IgD-negative memory B cell (primary cell): ENCODE measurements around the gene SPSB3. TPM values are rescaled to one million over a fixed set of nuclear protein-coding genes. Genes with fewer than 3 reads are reported as not detected.

ENCODE experiments used
- H3K27ac Mint-ChIP-seq, 3 donors: one replicate each; pipeline ENCODE4 v1.8.0; 2020 to 2022; ENCODE audit warnings: mild to moderate bottlenecking in 3 of 3, mixed read lengths in 3 of 3, moderate library complexity in 1 of 3
- H3K27me3 Mint-ChIP-seq: one replicate; pipeline ENCODE4 v1.8.0; 2021; ENCODE audit warnings: mixed read lengths
- H3K36me3 Mint-ChIP-seq: one replicate; pipeline ENCODE4 v1.8.0; 2020; ENCODE audit warnings: mild to moderate bottlenecking, mixed read lengths
- H3K4me1 Mint-ChIP-seq, 3 donors: one replicate each; pipeline ENCODE4 v1.8.0; 2020 to 2022; ENCODE audit warnings: mixed read lengths in 3 of 3, mild to moderate bottlenecking in 1 of 3
- H3K4me3 Mint-ChIP-seq, 4 donors: one replicate each; pipeline ENCODE4 v1.8.0; 2020 to 2022; ENCODE audit warnings: mild to moderate bottlenecking in 4 of 4, mixed read lengths in 4 of 4, moderate library complexity in 3 of 4
- H3K9me3 Mint-ChIP-seq, 3 donors: one replicate each; pipeline ENCODE4 v1.8.0; 2020 to 2021; ENCODE audit warnings: mixed read lengths in 3 of 3, mild to moderate bottlenecking in 1 of 3
- polyA plus RNA-seq: library from polyadenylated mRNA; unstranded; fragments of 300-500 nt; fragmentation: Illumina TruSeq; gene quantifications from one replicate; pipeline ENCODE4 v1.2.3, GENCODE V29; 2021

The SPSB3 gene
- polyA plus RNA-seq, 1 donor from 2014 or later = 55.2 TPM

- Mint-ChIP-seq H3K9me3 (no peaks in the 10 kb centered on the region), H3K4me1 (no peaks in the 10 kb centered on the region), H3K4me3 (no peak overlapping the region), H3K27me3 (no peaks in the 10 kb centered on the region), H3K36me3 (peaks cover 3% of the 10 kb centered on the region), H3K27ac (peak overlapping the region in 1 of 3 donors; percentile 84)
Observed at GRCh38 chr16:1761751-1762150, 20.6 kb downstream of the SPSB3 start.

DNA sequence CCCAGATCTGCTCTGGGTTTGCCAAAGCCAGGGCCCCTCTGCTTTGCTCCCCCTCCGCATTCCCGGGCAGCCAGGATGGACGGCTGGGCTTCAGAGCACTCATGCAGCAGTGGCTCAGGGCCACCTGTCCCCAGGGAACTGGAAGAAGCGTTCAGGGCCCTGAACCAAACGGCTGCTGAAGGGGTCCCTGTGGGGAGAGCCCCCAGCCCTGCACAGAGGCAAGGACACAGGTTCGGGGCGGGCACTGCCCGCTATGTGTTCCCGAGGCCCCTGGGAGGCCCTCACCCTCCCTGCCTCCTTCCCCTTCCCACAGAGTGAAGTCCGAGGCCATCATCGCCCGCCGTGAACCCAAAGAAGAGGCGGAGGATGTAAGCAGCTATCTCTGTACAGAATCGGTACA lies 21.5 kb downstream of the SPSB3 start:
- peak overlapping the region; percentile 25 to 35 (median 31) for H3K27ac Mint-ChIP-seq
- H3K36me3 Mint-ChIP-seq = peaks cover 3% of the 10 kb centered on the region
- no peaks in the 10 kb centered on the region for H3K27me3 Mint-ChIP-seq
- no peaks in the 10 kb centered on the region for H3K9me3 Mint-ChIP-seq
- no peaks in the 10 kb centered on the region for H3K4me1 Mint-ChIP-seq
- no peak overlapping the region for H3K4me3 Mint-ChIP-seq

GRCh38 chr16:1759511-1759910 lies 22.9 kb downstream of the SPSB3 start:
- no peak overlapping the region for H3K27ac Mint-ChIP-seq
- H3K27me3 Mint-ChIP-seq = no peaks in the 10 kb centered on the region
- no peak overlapping the region for H3K4me3 Mint-ChIP-seq
- H3K9me3 Mint-ChIP-seq = no peaks in the 10 kb centered on the region
- H3K4me1 Mint-ChIP-seq = no peaks in the 10 kb centered on the region
- peaks cover 2% of the 10 kb centered on the region for H3K36me3 Mint-ChIP-seq

DNA sequence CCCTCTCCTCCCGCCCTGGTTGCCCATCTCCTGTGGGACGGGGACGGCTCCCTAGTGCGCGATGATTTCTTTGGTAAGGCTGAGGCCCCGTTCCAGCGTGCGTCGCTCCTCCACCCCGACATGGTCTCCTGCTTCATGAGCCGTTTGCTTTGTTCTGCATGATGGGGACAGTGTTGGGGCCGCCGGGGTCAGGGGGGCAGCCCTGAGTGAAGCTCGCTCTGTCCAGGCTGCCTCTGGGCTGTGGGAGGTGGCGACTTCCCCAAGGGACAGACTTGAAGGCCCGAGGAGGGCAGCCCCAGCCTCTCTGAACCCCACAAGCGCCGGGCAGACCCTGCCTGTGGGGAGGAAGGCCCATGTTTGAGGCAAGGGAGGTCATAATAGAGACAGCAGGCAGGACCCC lies 23.4 kb downstream of the SPSB3 start:
- no peaks in the 10 kb centered on the region for H3K27me3 Mint-ChIP-seq
- peaks cover 2% of the 10 kb centered on the region for H3K36me3 Mint-ChIP-seq
- H3K4me3 Mint-ChIP-seq = peak overlapping the region in 1 of 4 donors; percentile 51
- no peak overlapping the region for H3K27ac Mint-ChIP-seq
- H3K9me3 Mint-ChIP-seq = no peaks in the 10 kb centered on the region
- no peaks in the 10 kb centered on the region for H3K4me1 Mint-ChIP-seq

GRCh38 chr16:1757714-1758461 lies 24.5 kb downstream of the SPSB3 start:
- Mint-ChIP-seq H3K27ac (peak overlapping the region in 1 of 3 donors; percentile 31), H3K4me3 (no peak overlapping the region), H3K4me1 (no peaks in the 10 kb centered on the region), H3K27me3 (no peaks in the 10 kb centered on the region), H3K9me3 (no peaks in the 10 kb centered on the region), H3K36me3 (peaks cover 2% of the 10 kb centered on the region)

DNA sequence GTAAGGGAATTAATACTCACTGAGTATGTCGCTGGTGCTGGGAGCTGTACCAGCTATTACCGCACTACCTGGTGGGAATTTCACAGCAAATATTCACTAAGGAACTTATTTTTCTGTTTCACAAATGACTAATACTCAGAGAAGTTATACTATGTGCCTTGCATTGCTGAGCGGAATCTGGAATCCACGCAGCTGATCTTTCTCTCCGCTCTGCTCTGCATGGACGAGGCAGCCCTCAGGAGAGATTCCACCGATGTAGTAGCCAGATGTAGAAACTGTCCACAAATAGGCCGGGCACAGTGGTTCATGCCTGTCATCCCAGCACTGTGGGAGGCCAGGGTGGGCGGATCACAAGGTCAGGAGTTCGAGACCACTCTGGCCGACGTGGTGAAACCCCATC lies 28.2 kb downstream of the SPSB3 start:
- no peak overlapping the region for H3K27ac Mint-ChIP-seq
- no peak overlapping the region for H3K4me3 Mint-ChIP-seq
- H3K4me1 Mint-ChIP-seq = no peaks in the 10 kb centered on the region
- no peaks in the 10 kb centered on the region for H3K9me3 Mint-ChIP-seq
- no peaks in the 10 kb centered on the region for H3K27me3 Mint-ChIP-seq
- no peaks in the 10 kb centered on the region for H3K36me3 Mint-ChIP-seq

DNA sequence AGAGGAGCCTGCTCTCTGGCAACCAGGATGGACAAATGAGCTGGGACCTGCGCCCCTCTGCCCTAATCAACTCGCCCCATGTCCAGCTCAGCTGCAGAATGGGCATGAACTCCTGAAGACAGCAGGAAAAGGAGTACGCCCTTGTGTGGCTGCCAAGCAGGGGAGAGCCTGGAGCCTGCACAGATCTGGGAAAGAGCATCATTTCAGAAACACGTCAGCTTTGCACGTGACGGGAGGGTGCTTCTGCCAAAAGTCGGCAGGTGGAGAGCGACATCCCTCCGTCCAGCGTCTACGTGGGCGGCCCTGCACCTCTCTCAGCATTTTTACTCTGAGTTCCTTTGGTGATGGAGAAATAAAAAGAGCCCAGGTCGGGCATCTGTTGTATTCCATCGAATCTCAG lies 29.5 kb downstream of the SPSB3 start:
- Mint-ChIP-seq H3K4me1 (no peaks in the 10 kb centered on the region), H3K36me3 (no peaks in the 10 kb centered on the region), H3K9me3 (no peaks in the 10 kb centered on the region), H3K4me3 (no peak overlapping the region), H3K27ac (peak overlapping the region in 2 of 3 donors; percentile 73), H3K27me3 (no peaks in the 10 kb centered on the region)

- no peaks in the 10 kb centered on the region for H3K9me3 Mint-ChIP-seq
- no peak overlapping the region for H3K4me3 Mint-ChIP-seq
- H3K27me3 Mint-ChIP-seq = no peaks in the 10 kb centered on the region
- no peak overlapping the region for H3K27ac Mint-ChIP-seq
- no peaks in the 10 kb centered on the region for H3K36me3 Mint-ChIP-seq
- no peaks in the 10 kb centered on the region for H3K4me1 Mint-ChIP-seq
Observed at GRCh38 chr16:1751946-1752345, 30.4 kb downstream of the SPSB3 start.

DNA sequence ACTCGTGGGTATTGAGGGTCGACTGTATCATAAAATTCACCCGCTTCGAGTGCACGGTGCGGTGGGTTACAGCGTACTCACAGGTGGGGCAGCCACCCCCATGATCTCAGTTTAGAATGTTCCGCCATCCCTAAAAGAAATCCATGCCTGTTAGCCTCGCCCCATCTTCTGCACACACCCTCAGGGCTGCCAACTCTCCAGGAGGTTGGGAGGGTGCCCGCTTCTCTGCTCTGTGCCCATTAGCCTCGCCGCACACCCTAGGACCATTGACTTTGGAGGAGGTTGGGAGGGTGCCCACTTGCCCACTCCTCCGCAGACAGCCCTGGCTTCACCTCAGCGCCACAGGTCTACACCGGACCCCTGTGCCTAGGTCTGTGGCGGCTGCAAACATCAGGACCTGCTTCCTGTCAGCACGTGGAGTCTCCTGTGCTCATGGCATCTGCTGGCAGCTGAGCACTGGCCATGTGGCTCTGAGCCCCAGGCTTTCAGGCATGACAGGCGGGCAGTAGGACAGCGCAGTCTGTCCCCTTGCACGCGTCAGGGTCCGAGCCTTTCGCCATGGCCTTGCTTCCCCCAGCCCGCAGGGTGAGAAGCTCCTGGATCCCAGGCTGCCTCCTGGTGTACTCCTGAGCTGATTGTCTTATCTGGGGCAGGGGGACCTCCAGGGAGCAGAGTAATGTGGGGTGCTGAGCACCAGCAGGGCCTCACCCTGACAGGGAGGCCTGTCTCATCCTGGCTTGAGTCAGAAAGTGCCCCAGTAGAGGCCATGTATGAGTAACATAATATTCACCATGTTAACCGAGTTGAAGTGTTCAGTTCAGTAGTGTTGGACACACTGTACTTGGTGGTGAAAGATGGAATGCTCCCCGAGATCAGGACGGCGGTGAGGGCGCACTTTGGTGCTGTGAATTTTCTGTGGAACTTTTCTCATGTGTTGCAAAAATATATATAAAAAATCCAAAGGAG lies 32.9 kb downstream of the SPSB3 start:
- H3K27ac Mint-ChIP-seq = peak overlapping the region in 2 of 3 donors; percentile 32 to 53
- no peaks in the 10 kb centered on the region for H3K4me1 Mint-ChIP-seq
- no peaks in the 10 kb centered on the region for H3K9me3 Mint-ChIP-seq
- H3K36me3 Mint-ChIP-seq = no peaks in the 10 kb centered on the region
- H3K4me3 Mint-ChIP-seq = no peak overlapping the region
- no peaks in the 10 kb centered on the region for H3K27me3 Mint-ChIP-seq

DNA sequence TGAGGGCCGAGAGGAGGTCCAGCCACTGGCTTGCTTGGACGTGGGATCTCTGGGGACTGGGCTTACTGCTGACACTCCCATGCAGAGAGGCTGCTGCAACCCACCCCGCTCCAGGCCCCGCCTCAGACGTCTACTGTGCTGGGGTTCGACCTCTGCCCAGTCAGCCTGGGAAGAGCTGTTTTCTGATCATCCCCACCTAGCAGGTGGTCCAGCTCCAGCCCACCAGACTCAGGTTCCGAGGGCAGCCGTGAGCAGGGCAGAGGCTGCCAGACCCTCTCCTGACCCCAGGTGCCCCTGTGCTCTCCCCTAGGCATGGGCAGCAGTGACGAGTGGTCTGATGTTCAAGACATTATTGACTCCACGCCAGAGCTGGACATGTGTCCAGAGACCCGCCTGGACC lies 34.4 kb downstream of the SPSB3 start:
- H3K4me1 Mint-ChIP-seq = no peaks in the 10 kb centered on the region
- H3K4me3 Mint-ChIP-seq = no peak overlapping the region
- no peaks in the 10 kb centered on the region for H3K36me3 Mint-ChIP-seq

GRCh38 chr16:1746693-1747195 lies 35.6 kb downstream of the SPSB3 start:
- Mint-ChIP-seq H3K27ac (no peak overlapping the region), H3K4me1 (no peaks in the 10 kb centered on the region), H3K9me3 (no peaks in the 10 kb centered on the region), H3K27me3 (no peaks in the 10 kb centered on the region), H3K36me3 (no peaks in the 10 kb centered on the region), H3K4me3 (peak overlapping the region in 1 of 4 donors; percentile 17)

More for the DNA sequence above, 34.4 kb downstream of the SPSB3 start:
- no peaks in the 10 kb centered on the region for H3K27me3 Mint-ChIP-seq
- no peak overlapping the region for H3K27ac Mint-ChIP-seq
- no peaks in the 10 kb centered on the region for H3K9me3 Mint-ChIP-seq

- Mint-ChIP-seq H3K4me3 (no peak overlapping the region), H3K27me3 (no peaks in the 10 kb centered on the region), H3K9me3 (no peaks in the 10 kb centered on the region), H3K4me1 (no peaks in the 10 kb centered on the region), H3K36me3 (no peaks in the 10 kb centered on the region), H3K27ac (no peak overlapping the region)
Observed at GRCh38 chr16:1745900-1746692, 36.3 kb downstream of the SPSB3 start.

DNA sequence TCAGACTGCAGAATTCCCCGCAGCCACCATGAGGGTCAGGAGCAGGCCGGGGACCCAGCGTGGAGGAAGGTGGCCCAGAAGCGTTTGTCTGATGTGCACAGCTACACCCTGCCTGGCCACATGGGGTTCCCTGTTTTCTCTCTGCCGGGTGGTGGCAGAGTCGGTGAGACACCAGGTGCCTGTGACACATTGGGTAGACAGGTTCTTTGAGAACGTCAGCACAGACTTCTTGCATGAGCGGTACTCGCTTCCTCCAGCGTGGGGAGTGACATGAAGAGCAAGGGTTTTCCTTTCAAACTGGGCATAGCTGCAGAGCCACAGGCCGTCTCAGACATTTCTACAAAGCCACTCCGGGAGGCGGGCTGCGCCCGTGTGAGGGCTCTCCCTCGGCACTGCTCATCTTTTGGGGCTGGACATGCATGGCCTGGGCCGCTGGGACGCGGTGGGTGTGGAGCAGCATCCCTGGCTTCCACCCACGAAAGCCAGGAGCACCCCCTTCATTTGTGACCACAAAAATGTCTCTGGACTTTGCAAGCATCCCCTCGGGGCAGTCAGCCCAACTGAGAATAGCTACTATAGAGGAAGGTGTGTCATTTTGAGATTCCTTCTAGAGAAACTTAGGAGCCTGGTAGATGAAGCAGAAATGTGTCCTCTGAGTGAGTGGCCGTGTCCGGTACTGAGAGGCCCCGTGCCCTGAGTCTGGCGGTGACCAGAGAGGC lies 37.0 kb downstream of the SPSB3 start:
- H3K36me3 Mint-ChIP-seq = no peaks in the 10 kb centered on the region
- H3K9me3 Mint-ChIP-seq = no peaks in the 10 kb centered on the region
- no peaks in the 10 kb centered on the region for H3K27me3 Mint-ChIP-seq
- H3K27ac Mint-ChIP-seq = peak overlapping the region in 2 of 3 donors; percentile 39 to 64
- H3K4me3 Mint-ChIP-seq = no peak overlapping the region
- H3K4me1 Mint-ChIP-seq = no peaks in the 10 kb centered on the region

DNA sequence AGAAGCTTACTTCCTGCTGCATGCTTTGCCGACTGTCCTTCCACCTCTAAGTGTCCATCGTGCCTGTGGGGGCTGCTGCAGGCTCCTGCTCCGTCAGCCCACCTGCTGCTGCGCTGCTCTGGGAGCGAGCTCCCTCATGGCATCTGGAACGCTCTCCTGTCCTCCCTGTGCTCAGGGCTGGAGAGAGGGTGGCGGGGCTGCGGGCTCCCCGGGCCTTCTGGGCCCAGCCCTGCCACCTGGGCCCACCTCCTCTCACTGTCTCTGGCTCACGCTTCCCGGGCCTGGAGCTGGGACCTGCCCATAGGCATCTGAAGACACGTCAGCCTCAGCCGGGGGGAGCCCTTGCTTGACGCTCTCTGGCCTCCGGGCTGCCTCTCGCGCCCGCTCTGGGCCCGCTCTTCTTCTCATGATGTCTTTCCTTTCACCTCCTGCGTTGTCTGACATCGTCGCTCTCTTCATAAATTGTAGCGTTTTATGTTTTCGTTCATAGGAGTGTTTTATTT lies 38.0 kb downstream of the SPSB3 start:
- Mint-ChIP-seq H3K4me3 (no peak overlapping the region), H3K27ac (peak overlapping the region in 2 of 3 donors; percentile 39 to 43), H3K9me3 (no peaks in the 10 kb centered on the region), H3K27me3 (no peaks in the 10 kb centered on the region), H3K4me1 (no peaks in the 10 kb centered on the region), H3K36me3 (no peaks in the 10 kb centered on the region)
